ENCODE measurements around the gene RTCB.
"Not testable (repeated sequence)": the region's sequence is repeated elsewhere in the genome, so short reads cannot be mapped to it uniquely, and the experiment has no call there.

Gene RTCB

DNA sequence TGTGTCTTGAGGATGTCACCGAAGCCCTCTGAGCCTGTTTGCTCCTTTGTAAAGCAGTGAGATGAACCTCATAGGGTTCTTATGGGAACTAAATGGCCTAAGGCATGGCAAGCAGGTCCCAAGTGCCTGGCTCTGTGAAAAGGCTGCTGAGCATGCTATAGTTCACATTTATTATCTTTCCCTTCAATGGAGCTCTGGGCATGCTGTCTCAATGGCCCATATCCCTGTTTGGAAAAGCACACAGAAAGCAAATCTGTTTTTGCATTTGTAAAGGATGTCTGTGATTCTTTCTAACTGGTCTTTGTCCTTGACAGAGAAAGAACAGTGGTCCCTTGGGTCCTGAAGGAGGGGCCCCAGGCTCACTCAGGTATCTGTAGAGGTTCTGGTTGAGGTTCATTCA lies 26.4 kb downstream of the RTCB start:
- no peak for DNase-seq

- no peak for DNase-seq
Measured at GRCh38 chr22:32380991-32381390, 31.1 kb downstream of the RTCB start.

- no peak for DNase-seq
Measured at GRCh38 chr22:32378707-32379272, 33.3 kb downstream of the RTCB start.

- no peak for DNase-seq
Measured at GRCh38 chr22:32376681-32377080, 35.4 kb downstream of the RTCB start.

- no peak for DNase-seq
Measured at GRCh38 chr22:32375678-32376450, 36.2 kb downstream of the RTCB start.

DNA sequence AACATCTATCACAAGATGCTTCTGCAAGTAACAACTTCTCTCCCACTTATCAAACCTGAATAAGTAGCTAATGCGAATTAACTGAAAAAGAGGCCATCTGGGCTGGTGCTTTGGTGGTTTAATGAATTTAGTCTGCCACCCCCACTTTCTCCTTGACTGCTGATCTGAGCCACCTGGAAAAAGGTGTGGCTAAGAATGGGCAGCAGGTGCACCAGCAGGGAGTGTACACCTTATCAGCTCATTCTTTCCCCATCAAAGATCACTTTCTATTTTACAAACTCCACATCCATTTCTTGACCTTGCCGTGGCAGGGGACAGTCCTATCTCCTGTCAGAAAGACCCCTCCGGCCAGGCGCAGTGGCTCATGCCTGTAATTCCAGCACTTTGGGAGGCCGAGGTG lies 47.8 kb downstream of the RTCB start:
- DNase-seq = no peak

DNA sequence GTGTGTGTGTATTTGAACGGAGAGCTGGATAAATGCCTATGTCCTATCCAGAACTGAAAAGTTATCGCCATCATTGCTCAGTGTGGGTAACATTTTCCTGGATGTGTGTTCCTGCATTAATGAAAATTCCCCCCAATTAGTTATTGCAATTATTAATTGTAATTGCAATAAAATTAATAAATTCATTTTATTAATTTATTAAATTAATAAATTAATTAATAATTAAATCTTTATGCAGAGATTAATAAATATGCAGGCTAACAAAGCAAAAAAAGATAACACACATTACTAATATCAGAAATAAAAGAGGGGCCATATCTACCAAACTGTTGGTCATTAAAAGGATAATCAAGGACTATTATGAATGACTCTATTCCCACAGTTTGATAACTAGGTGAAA lies 50.8 kb downstream of the RTCB start:
- no peak for DNase-seq

DNA sequence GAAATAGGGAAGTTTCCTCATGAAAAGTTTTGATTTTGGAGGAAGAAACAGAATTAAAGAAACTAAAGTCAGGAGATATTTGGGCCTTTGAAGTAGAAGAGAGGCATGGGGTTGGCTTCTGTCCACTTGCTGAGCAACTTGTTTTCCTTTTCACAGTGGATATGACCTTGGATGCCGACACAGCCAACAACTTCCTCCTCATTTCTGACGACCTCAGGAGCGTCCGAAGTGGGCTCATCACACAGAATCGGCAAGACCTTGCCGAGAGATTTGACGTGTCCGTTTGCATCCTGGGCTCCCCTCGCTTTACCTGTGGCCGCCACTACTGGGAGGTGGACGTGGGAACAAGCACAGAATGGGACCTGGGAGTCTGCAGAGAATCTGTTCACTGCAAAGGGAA lies 52.0 kb downstream of the RTCB start:
- DNase-seq = not testable (repeated sequence)

GRCh38 chr22:32357567-32357966 lies 54.5 kb downstream of the RTCB start, which contains the start of gene RFPL3:
TSS of gene RFPL3 (plus strand) at chr22:32357867. CDS start at chr22:32358072, 205 bp downstream.
- DNase-seq = not testable (repeated sequence)

GRCh38 chr22:32355760-32356159 lies 56.3 kb downstream of the RTCB start:
- DNase-seq = no peak

- DNase-seq = no peak
Measured at GRCh38 chr22:32354360-32355351, 57.4 kb downstream of the RTCB start.

GRCh38 chr22:32353840-32354239 lies 58.2 kb downstream of the RTCB start:
- DNase-seq = no peak

- DNase-seq = no peak
Measured at GRCh38 chr22:32353292-32353691, 58.8 kb downstream of the RTCB start.

- no peak for DNase-seq
Measured at GRCh38 chr22:32352681-32353080, 59.4 kb downstream of the RTCB start.

DNA sequence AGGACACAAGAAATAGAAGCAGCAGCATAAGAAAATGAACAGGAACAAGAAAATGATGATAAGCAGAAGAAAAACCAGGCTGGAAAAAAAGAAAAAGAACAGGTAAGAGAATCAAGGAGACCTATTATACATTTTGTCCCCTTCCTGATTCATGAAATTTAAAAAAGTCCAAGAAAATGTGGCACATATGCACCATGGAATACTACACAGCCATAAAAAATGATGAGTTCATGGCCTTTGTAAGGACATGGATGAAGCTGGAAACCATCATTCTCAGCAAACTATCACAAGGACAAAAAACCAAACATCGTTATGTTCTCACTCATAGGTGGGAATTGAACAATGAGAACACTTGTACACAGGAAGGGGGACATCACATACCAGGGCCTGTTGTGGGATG lies 60.2 kb downstream of the RTCB start:
- DNase-seq = not testable (repeated sequence)

- no peak for DNase-seq
Measured at GRCh38 chr22:32348031-32348611, 63.9 kb downstream of the RTCB start.

DNA sequence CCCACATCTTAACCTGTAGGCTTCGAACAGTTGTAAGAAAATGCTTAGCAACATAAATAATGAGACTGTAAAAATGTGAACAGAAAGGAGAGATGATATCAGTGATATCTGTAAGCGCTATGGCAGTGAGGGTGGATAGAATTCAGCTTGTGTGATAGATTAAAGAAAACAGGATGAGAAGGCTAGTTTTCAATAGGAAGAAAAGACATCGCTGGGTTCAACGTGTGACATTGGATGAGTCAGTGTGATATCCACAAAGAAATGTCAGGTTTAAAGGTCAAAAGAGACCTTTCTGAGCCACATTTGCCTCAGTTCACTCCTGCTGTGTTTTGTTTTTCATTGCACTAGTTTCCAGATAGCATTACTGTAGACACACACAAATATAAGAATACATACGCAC lies 68.1 kb downstream of the RTCB start:
- no peak for DNase-seq

- no peak for DNase-seq
Measured at GRCh38 chr22:32342977-32343376, 69.1 kb downstream of the RTCB start.

DNA sequence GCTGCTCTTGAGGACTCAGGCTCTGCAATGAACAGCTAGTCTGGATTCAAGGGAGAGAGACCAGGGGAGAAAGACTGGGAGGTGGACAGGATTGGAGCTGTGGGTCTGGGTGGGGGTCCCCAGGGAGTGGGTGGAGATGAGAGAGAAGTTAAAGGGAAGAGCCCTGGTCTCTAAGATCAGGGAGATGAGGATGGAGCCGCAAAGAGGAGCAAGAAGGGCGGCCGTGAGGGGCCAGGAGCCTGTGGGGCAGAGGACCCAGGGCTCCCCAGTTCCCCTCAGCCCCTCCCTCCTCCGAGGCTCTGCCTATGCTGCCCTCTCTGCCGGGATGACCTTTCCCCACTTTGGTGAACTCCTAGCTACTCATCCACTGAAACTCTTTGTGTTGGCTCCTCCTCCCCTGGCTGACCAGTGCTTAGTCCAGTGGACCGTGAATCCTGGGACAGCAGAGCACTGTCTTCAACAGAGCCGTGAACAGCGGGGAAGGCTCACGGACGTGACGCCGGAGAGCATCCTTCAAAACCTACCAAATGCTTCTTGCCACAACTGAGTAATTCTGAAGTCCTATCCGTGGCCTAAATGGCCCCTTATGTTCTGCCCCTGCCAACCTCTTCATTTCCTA lies 70.8 kb downstream of the RTCB start:
- DNase-seq = no peak

DNA sequence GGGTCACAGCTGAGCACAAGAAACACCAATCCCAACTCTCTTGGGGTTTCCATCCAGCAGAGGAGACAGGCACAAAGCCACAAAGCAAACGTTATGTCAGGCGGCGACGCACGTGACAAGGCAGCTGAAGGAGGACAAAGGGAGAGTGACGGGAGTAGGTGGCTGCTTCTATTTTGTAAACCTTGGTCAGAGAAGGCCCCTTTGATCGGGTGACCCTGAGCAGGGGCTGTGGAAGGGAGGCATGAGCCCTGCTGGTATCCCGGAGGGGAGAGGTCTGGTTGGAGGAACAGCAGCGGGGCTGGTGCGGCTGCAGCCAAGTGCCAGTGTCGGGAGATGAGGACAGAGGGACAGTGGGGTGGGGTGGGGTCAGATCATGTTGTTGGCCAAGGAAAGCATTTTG lies 71.6 kb downstream of the RTCB start:
- DNase-seq = no peak

DNA sequence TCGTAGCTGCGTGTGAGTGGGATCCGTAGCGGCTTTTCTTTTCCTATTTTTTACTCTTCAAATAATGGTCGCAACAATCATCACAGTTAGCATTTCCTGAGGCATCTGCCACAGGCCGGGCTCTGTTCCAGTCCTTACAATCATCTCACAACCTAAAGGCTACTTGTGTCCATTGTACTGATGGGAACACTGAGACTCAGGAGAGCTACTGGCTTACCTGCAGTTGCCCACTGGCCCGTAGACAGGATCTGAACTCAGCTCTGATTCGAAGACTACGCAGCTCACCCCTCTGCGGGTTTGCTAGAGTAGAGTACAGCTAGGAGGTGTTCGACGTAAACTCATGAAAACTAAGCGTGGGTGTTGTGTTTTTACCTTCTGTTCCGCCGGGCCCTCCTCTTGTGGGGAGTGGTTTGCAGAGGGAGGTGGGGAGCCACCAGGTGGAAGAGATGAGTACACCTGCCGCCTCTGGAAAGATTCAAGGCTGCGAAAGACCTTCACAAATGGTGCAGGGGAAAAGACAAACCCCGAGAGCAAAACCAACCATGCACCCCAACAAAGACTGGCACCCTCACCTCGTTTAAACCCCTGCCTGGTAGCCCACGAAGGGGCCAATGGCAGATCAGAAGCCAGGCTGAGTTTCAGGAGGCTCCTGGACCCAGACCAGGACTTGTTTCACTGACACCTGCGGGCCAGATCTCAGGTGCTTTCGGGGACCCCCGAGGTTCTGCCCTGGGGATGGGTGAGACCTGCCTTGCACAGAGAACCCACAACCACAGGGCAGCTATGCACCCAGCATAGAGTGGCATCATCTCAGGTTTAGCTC lies 72.6 kb downstream of the RTCB start:
- no peak for DNase-seq

DNA sequence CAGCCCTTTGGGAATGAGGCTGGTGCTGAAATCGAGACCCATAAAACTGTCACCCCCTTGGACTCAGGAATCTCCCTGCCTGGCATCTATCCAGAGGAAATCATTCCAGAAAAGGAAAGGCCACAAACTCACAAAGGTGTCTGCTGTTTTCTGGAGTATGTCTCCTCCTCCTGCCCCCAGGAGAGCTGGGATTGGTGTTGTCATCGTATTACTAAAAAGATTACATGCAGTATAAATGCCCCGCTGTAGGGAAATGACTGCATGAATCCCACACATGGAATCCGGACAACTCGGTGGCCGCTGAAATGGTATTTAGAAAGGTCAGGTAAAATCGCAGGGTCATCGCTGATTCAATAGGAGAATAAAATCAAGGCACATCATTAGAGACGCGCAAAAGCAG lies 73.3 kb downstream of the RTCB start:
- no peak for DNase-seq

All from NCI-H774 (cell line).